GM21367 (cell line): ENCODE measurements around the gene DNTTIP2.
A peak's percentile ranks its signal among the peaks of the same experiment; 100 is the strongest.
"Not testable (repeated sequence)": the region's sequence is repeated elsewhere in the genome, so short reads cannot be mapped to it uniquely, and the experiment has no call there.

ENCODE experiments used
- ATAC-seq: cut with Tn5 transposase; IDR thresholded peaks from one replicate; pipeline ENCODE4 v1.9.1; 2021; ENCODE audit not compliant: unreplicated experiment

The DNTTIP2 gene

DNA sequence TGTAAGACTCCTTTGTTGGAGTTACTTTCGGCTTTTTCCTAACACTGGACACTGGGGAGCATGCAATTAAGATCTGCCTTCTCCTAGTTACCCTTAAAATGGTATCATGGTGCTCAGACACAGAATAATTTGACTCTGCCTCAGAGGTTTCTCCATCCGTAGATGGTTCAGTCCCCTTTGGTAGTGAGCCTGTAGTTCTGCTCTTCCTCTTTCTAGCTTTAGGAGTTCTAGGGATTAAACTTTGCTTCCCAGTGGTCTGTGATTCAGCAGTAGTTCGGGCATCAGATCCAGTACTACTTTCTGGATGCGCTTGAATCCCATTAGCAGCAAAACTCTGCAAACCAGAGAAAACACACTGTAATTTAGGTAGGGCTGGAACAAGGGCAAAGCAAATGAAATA, 1.5 kb downstream of the DNTTIP2 start:
- no peak for ATAC-seq

DNA sequence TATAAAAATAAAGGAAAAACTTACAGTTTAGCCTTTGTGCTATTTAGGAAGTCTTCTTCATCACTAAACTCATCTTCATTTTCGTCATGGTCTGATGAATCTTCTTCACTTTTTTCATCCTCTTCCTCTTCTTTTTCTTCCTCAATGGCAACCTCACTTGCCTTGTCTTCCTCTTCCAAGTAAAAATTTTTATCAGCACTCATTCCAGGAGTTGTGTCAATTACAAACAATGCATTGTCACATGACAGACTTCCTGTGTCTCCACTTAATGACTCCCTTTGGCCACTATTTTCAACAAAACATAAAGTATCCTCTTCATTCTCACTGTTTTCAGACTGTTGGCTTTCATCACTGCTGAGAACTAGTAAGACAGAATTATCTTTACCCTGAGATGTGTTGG, 2.8 kb downstream of the DNTTIP2 start:
- ATAC-seq: no peak

DNA sequence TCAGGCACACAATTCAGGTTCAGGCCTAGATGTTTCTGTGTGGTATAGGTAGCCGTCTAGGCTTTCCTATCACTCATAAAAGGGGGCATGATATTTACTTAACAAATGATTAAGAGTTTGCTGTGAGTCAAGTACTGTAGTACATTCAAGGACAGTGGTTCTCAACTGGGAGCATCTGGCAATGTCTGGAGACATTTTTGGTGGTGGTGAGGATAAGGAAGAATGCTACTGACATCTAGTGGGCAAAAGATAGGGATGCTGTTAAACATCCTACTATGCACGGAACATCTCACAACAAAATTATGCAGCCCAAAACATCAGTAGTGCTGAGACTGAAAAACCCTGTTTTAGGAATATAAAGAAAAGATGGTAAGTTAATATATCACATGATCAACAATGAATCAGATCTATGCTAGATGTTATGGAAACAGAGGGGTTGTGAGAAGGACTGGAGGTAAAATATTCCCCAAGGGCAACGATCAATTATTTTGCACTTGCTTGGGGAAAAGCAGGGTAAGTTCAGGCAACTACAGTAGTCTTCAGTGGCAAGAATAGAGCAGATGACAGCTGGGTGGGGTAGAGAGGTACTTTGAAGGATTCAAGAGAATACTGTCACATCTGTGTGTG, 4.9 kb downstream of the DNTTIP2 start:
- no peak for ATAC-seq

DNA sequence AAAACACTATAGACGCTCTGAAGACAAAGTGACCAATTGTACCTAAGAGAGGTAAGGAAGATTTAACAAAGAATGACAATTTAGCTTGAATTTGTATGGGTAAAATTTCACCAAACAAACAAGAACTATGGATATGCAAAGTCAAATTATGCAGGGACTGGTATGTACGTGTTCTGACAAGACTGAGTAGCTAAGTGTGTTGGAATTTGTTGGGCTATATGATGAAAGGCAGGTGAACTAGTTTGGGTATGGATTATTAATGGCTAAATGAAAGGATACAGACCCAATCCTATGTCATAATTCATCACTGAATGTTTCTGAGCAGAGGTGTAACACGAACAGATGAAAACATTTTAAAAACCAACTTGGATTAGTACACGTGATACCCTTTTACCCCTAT, 7.6 kb downstream of the DNTTIP2 start:
- no peak for ATAC-seq

DNA sequence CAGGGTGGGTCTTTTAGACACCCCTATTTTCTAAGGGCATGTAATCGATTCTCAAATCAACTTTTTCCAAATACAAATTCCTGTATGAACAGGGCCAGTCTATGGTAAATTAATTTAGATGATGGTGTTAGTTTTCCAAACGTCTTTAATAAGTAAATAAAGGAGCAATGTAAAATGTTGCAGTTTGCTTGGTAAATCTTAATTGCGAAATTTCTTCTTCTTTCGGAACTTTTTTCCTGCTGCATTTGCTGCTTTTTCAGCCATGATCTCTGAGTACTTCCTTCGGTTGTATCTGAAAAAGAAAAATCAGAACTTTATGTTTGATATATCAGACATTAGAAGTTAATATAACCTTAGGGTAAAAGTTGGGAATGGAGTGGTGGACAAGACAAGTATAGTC, 9.4 kb downstream of the DNTTIP2 start:
- ATAC-seq: no peak

DNA sequence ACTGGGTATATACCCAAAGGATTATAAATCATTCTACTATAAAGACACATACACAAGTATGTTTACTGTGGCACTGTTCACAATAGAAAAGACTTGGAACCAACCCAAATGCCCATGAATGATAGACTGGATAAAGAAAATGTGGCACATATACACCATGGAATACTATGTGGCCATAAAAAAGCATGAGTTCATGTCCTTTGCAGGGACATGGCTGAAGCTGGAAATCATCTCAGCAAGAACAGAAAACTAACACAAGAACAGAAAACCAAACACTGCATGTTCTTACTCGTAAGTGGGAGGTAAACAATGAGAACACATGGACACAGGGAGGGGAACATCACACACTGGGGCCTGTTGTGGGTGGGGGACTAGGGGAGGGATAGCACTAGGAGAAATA, 10.5 kb downstream of the DNTTIP2 start:
- not testable (repeated sequence) for ATAC-seq

DNA sequence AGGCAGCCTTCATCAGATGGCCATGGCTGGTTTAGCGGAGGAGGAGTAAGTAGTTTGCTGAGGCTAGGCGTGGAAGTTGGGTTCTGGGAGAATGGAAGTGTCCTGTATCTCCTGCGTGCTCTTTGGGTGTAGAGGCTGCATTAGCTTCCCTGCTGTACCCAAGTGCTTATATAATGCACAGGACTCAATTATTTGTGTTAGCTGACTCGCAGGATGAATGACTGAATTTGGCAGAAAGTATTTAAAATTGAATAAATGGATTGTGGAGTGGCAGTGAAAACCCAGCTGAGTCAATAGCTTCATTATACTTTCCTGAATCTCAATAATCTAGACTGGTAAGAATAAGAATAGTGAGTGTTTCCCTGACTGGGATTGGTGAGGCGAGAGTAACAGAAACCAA, 13.8 kb downstream of the DNTTIP2 start:
- no peak for ATAC-seq

DNA sequence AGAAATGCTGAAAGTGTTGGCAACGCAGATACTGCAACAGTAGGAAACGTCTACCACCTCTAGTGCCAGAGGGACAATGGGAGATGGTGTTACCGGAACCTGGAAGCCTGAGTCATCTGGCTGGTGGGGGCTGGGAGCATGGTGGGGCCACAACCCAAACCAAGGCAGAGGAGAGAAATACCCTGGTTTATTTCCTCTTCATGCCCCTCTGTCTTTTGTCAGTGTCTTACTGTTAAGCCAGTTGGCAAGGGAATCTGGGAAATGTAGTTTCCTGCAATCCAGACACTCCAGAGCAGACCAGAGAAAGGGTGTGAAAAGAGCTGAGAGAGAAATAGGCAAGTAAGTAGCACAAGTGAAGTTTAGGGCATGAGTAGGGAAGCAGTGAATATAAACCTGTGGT, 14.8 kb downstream of the DNTTIP2 start:
- ATAC-seq: no peak

DNA sequence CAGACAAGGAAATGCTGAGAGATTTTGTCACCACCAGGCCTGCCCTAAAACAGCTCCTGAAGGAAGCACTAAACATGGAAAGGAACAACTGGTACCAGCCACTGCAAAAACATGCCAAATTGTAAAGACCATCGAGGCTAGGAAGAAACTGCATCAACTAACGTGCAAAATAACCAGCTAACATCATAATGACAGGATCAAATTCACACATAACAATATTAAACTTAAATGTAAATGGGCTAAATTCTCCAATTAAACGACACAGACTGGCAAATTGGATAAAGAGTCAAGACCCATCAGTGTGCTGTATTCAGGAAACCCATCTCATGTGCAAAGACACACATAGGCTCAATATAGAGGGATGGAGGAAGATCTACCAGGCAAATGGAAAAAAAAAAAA, 21.4 kb downstream of the DNTTIP2 start:
- ATAC-seq: not testable (repeated sequence)

DNA sequence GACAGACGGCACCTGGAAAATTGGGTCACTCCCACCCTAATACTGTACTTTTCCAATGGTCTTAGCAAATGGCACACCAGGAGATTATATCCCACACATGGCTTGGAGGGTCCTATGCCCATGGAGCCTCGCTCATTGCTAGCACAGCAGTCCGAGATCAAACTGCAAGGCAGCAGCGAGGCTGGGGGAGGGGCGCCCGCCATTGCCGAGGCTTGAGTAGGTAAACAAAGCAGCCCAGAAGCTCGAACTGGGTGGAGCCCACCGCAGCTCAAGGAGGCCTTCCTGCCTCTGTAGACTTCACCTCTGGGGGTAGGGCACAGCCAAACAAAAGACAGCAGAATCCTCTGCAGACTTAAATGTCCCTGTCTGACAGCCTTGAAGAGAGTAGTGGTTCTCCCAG, 23.0 kb downstream of the DNTTIP2 start:
- not testable (repeated sequence) for ATAC-seq

DNA sequence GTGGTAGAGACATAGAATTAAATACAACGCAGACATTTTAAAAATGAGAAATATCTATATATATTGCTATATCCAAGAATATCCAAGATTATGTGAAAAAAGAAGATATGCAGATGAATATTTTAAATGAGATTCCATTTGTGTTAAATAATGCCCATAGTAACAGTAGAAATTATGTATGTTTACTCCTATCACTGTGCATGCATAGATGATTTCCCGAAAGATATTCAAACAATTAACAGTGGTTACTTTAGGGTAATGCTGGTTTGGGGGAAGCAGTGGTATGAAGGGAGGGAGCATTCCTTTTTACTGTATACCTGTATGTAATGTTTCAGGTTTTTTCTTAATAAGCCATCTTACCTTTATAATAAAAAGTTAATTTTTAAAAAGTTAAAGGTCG, 25.1 kb downstream of the DNTTIP2 start:
- ATAC-seq: no peak

DNA sequence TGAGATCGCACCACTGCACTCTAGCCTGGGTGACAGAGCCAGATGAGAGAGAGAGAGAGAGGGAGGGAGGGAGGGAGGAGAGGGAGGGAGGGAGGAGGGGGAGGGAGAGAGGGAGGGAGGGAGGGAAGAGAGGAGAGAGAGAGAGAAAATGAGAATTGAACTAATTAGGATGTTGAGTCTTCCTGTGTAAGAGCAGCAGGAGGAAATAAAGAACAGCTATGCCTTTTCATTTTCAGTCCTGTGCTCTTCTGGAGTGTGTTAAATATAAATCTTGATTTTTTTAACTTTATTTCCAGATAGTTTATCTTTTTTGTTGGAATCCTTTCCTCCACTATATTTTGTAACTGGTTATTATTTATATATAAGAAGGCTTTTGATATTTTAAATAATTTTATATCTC, 27.1 kb downstream of the DNTTIP2 start:
- no peak for ATAC-seq

DNA sequence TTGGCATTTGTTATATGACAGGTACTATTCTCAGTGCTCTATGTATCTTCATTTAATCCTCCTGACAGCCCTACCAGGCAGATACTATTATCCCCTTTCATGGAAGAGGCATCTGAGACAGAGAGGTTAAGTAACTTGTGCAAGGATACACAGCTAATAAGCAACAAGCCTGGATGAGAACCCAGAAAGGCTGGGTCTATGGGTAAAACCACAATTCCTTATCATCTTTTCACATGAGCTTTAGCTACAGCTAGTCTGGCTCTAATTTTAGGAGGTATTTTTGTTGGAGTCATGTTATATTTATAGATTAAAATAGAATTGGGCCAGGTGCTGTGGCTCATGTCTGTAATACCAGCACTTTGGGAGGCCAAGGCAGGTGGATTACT, 27.7 kb downstream of the DNTTIP2 start:
- no peak for ATAC-seq

DNA sequence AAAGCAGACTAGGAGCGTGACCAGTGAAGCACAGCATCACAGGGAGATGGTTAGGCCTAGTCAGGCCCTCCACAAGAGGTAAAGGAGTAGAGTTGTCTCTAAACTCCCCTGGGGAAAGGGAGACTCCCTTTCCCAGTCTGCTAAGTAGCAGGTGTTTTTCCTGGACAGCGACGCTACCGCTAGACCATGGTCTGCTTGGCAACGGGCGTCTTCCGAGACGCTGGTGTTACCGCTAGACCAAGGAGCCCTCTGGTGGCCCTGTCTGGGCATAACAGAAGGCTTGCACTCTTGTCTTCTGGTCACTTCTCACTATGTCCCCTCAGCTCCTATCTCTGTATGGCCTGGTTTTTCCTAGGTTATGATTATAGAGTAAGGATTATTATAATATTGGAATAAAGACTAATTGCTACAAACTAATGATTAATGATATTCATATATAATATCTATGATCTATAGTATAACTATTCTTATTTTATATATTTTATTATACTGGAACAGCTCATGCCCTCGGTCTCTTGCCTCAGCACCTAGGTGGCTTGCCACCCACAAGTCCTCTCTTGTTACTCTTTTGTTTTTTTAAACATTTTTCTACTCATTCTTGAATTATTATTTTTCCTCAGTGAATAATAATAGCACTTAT, 28.2 kb downstream of the DNTTIP2 start:
- ATAC-seq: not testable (repeated sequence)

DNA sequence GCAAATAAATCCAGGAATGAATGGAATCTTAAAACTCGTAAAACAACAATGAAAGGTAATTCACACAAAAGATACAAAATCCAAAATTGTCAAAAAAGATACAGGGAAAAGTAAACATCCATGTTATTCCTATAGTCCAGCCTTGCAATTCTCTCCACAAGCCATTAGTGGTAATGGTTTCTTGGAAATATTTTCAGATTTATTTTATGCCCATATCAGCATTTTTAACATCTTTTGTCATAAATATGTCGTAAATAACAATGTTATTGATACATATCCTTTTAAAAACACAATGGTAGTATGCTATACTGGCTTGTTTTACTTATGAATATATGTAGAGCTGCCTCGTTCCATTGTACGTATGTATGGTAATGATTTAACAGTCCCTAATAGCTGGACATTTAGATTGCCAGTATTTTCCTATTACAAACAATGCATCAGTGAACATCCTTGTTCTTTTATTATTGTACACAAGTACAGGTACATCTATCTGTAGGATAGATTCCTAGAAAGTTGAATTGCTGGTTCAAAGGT, 30.6 kb downstream of the DNTTIP2 start:
- ATAC-seq: no peak

DNA sequence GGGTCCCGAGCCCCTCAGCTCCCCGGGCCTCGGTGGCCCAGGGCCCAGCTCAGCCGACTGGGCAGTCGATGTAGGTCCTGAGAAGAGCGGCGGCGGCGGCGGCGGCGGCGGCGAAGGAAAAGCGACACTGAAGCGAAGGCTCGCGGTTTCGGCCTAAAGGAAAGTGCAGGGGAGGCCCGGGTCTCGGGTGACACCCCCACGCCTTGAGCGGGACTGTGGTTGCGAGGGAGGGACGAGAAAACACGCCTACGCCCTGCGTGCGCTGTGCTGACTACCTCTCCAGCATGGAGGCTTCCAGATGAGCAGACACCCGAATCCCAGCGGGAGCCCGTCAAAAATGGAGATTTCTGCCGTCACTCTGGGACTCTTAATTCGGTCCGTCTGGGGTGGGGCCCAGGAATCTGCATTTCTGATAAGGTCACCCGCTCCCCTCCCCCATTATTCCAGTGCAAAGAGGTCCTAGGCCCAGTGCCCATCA, 31.2 kb downstream of the DNTTIP2 start:
- peak; percentile 16 for ATAC-seq

DNA sequence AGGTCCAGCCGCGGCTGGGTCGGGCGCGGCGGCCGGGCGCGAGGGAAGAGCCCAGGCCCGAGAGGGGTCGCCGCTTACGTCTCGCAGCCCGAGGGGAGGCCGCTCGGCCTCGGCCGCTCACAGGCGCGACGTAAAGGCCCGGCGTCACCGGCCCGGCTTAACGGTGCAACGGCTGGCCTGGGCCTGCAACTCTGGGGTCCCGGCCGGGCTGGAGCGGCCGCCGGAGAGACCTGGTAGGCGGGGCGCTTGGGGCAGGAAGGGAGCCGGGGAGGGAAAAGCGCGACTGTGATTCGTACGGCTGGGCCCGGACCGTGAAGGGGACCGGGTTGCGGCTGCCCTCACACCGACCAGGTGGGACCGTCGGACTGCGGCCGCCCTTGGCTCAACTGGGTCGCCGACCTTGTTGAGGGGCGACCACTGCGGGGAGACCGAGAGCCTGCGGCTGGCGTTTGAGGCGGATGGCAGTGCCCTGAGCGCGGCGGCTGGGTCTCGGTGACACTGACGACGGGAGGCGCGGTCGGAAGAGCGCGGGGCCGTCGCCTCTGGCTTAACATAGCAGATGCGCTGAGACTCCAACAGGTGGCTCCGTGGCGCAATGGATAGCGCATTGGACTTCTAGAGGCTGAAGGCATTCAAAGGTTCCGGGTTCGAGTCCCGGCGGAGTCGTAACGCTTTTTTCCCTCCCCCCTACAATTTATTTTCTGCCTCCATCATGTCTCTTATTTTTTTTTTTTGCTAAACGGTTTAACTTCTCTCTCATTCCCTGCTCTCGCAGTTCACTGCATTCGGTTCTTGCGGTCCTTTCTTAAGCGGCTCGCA, 31.8 kb downstream of the DNTTIP2 start:
- peak; percentile 53 for ATAC-seq

DNA sequence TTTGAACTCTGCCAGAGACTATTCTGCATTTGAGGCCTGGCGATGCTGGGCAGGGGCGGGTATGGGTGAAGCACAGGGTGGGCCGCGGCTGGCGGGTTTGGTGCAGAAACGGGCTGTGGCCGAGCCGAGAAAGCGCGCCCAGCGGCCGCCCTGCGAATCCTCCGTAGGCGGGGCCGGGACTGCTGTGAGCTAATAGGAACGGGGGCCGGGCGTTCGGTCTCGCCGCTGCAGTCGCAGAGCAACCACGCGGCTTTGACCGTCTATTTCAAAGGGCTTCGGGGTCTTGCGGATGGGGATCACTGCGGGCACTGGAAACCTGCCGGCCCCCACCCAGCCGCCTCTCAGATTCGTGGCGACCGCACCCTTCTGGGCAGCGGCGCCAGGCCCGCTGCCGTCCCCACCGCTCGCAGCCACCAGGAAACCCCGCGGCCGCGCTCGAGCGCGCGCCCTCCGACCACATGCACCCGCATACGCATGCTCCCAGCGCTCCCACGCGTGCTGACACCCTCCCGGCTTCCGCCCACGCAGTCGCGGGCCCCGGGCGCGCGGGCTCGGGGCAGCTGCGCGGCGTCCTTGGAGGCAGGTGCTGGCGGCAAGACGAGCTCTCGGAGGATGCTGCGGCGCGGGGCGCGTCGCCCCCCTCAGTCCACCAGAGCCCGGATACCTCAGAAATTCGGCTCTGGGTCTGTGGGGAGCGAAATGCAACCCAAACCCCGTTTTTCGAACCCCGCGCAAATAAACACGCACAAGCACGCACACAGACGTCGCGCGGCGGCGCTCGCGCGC, 32.6 kb downstream of the DNTTIP2 start:
- ATAC-seq: peak; percentile 49

DNA sequence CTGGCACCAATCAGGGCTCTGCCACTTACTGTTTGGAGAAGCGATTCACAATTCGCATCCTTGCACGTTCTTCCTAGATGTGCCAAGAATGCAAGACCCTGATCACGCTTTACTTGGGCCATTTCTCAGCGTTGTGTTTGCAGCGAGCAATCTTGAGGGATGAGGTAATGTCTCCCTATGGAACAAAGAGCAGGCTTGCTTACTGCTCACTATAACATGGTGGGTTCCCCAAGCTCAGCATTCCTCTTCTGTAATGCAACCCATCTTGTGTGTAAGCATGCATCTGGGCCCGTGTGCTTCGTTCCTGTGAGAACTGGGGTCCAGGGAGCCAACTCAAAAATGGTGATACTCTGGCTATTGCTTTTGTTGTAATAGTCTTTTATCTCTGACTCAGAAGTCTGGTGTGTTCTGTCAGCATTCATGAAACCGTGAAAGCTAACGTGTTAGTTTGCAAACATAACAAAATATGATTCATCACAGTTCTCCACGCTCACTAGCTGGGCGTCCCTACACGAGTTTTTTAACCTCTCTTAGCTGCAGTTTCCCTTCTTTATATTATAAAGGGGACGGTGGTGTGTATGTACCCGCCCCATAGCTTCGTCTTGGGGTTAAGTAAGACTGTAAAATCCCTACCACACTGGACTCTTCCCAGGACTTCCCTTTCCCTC, 33.3 kb downstream of the DNTTIP2 start:
- ATAC-seq: peak; percentile 5

DNA sequence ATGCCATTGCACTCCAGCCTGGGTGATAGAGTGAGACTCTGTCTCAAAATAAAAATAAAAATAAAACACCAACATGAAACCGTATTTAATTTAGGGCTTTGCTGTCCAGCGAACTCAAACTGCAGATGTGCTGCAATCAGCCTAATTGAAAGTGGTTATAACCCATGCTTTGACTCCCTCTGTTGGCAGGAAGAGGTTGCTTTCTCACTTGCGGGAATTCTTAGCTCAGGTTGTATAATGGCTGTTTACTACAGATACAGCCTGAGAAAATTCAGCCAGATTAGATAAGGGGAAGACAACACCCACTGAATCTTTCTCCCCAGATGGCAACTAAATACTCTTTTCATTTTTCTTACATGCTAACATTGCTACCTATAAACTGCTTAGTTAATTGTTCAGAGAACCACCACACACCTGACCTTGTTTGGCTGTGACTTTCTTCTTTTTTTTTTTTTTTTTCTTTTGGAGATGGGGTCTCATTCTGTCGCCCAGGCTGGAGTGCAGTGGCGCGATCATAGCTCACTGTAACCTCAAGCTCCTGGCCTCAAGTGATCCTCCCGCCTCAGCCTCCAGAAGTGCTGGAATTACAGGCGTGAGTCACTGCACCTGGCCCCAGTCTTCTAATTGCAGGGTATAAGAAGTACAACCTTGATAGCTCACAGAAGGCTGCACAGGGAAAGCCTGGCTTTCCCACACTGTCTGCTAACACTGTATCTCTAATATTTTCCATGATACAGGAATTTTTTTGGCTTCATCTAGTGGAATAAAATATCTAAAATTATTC, 34.6 kb downstream of the DNTTIP2 start:
- no peak for ATAC-seq
